ENCODE results near the gene ZNF302. TPM values are rescaled to one million over a fixed set of nuclear protein-coding genes. Genes with fewer than 3 reads are reported as not detected.

Gene ZNF302
- polyA plus RNA-seq, 1 experiment: 11.0 TPM

GRCh38 chr19:34645551-34645950 is 31.9 kb upstream of the ZNF302 start:
- ChIA-PET CTCF (interaction anchor here (1.2 kb wide), 1 partner anchor 17 kb away, joined by 4 read pairs; no protein-coding TSS in a partner anchor), POLR2A (interaction anchor here (0.5 kb wide), 1 partner anchor 87 kb away, joined by 8 read pairs; no protein-coding TSS in a partner anchor)
- Histone ChIP-seq H3K4me3 (ENCODE audit: low read depth, low read length) (no peak overlapping the region), H3K27me3 (ENCODE audit: control insufficient read depth, insufficient read depth, low read length) (no peaks in the 10 kb centered on the region), H3K36me3 (ENCODE audit: control insufficient read depth, insufficient read depth, low read length) (no peaks in the 10 kb centered on the region)
- no peak for DNase-seq (ENCODE audit: low read depth)
- no peak for TF ChIP-seq CTCF (IDR thresholded peaks at IDR 0.05; ENCODE audit: insufficient read depth, low read depth, low read length)

- Histone ChIP-seq H3K4me3 (ENCODE audit: low read depth, low read length) (no peak overlapping the region), H3K27me3 (ENCODE audit: control insufficient read depth, insufficient read depth, low read length) (no peaks in the 10 kb centered on the region), H3K36me3 (ENCODE audit: control insufficient read depth, insufficient read depth, low read length) (no peaks in the 10 kb centered on the region)
- DNase-seq (ENCODE audit: low read depth): no peak
- CTCF ChIA-PET: interaction anchor here (2.3 kb wide), 1 partner anchor 10 kb away, joined by 11 read pairs; no protein-coding TSS in a partner anchor
- POLR2A ChIA-PET: no interaction called here
- no peak for TF ChIP-seq CTCF (IDR thresholded peaks at IDR 0.05; ENCODE audit: insufficient read depth, low read depth, low read length)
Measured at GRCh38 chr19:34649886-34650543, 27.5 kb upstream of the ZNF302 start.

GRCh38 chr19:34651747-34652146 is 25.7 kb upstream of the ZNF302 start:
- TF ChIP-seq CTCF (IDR thresholded peaks at IDR 0.05; ENCODE audit: insufficient read depth, low read depth, low read length): no peak
- no peak for DNase-seq (ENCODE audit: low read depth)
- POLR2A ChIA-PET: no interaction called here
- H3K36me3 ChIP-seq (ENCODE audit: control insufficient read depth, insufficient read depth, low read length): no peaks in the 10 kb centered on the region
- H3K4me3 ChIP-seq (ENCODE audit: low read depth, low read length): no peak overlapping the region
- CTCF ChIA-PET: interaction anchor here (1.0 to 3.1 kb wide), 3 partner anchors 12 to 61 kb away, joined by 3 to 11 read pairs (median 6); no protein-coding TSS in a partner anchor
- no peaks in the 10 kb centered on the region for H3K27me3 ChIP-seq (ENCODE audit: control insufficient read depth, insufficient read depth, low read length)

- Histone ChIP-seq H3K4me3 (ENCODE audit: low read depth, low read length) (no peak overlapping the region), H3K27me3 (ENCODE audit: control insufficient read depth, insufficient read depth, low read length) (no peaks in the 10 kb centered on the region), H3K36me3 (ENCODE audit: control insufficient read depth, insufficient read depth, low read length) (no peaks in the 10 kb centered on the region)
- TF ChIP-seq CTCF (IDR thresholded peaks at IDR 0.05; ENCODE audit: insufficient read depth, low read depth, low read length): no peak
- CTCF ChIA-PET: interaction anchor here (1.6 kb wide), 1 partner anchor 9 kb away, joined by 3 read pairs; no protein-coding TSS in a partner anchor
- POLR2A ChIA-PET: no interaction called here
- DNase-seq (ENCODE audit: low read depth): no peak
Measured at GRCh38 chr19:34654796-34655195, 22.7 kb upstream of the ZNF302 start.

GRCh38 chr19:34655651-34656050 is 21.8 kb upstream of the ZNF302 start:
- Histone ChIP-seq H3K36me3 (ENCODE audit: control insufficient read depth, insufficient read depth, low read length) (no peaks in the 10 kb centered on the region), H3K27me3 (ENCODE audit: control insufficient read depth, insufficient read depth, low read length) (no peaks in the 10 kb centered on the region), H3K4me3 (ENCODE audit: low read depth, low read length) (no peak overlapping the region)
- ChIA-PET CTCF (no interaction called here), POLR2A (no interaction called here)
- DNase-seq (ENCODE audit: low read depth): no peak
- no peak for TF ChIP-seq CTCF (IDR thresholded peaks at IDR 0.05; ENCODE audit: insufficient read depth, low read depth, low read length)
